GM21737 (cell line): ENCODE measurements around the gene PRDX6.
"Not testable (repeated sequence)": the region's sequence is repeated elsewhere in the genome, so short reads cannot be mapped to it uniquely, and the experiment has no call there.

ENCODE experiments used
- ATAC-seq: cut with Tn5 transposase; IDR thresholded peaks from one replicate; pipeline ENCODE4 v1.9.1; 2021; ENCODE audit warnings: mild to moderate bottlenecking, moderate library complexity; ENCODE audit not compliant: unreplicated experiment

Gene PRDX6

GRCh38 chr1:173464185-173464584, 12.9 kb upstream of the PRDX6 start:
- not testable (repeated sequence) for ATAC-seq

GRCh38 chr1:173467426-173467825, 9.7 kb upstream of the PRDX6 start:
- ATAC-seq = no peak

GRCh38 chr1:173469656-173470055, 7.5 kb upstream of the PRDX6 start:
- ATAC-seq = no peak

- no peak for ATAC-seq
Observed at GRCh38 chr1:173470608-173471007, 6.5 kb upstream of the PRDX6 start.

DNA sequence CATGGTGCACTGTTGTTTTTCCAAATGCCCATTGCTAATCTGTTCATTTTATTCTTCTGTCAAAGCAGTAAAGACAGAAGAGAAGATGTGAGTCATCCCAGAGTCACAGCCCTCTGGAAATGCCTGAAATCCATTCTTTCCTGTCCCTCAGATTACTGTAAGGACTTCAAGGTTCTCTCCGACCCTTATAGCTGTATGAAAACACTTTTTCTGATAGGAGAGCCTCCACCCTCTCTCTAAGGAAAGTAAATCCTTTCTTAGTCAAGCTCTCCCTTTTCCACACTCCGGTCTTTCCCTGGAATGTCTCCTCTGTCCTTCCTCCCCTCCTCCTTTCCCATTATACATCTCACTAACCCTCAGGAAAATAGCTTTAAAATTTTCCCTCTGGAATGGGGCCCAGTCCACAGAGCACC, 3.5 kb upstream of the PRDX6 start:
- no peak for ATAC-seq

GRCh38 chr1:173474097-173474779, 2.9 kb upstream of the PRDX6 start:
- ATAC-seq = no peak

GRCh38 chr1:173474780-173475421, 2.2 kb upstream of the PRDX6 start:
- not testable (repeated sequence) for ATAC-seq

DNA sequence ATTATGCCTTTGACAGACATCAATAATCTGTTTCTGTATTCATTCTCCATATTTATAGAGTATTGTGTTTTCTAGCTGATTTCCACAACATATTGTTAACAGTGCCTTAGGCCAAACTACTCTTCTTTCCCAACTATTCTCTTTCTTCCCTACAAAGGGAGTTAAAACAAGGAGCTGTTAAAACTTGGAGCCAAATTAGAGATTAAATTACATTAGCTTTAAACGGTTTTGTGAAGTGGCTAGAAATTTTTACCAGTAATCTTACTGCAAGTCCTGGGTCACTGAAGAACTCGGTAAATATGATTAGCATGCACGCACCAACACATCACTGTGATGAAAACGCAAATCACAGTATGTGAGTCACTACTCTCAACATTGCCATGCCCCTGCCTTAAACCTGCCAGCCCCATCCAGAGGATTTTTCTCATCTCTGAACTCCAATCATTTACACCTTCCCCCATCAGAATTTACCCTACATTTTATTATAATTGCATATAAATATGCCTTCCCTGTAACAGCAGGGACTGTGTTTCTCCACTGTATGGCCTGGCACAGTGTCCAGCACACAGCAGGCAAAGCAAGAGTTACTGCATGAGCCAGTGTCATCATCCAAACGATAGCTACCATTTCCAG, 1.5 kb upstream of the PRDX6 start:
- ATAC-seq = no peak

DNA sequence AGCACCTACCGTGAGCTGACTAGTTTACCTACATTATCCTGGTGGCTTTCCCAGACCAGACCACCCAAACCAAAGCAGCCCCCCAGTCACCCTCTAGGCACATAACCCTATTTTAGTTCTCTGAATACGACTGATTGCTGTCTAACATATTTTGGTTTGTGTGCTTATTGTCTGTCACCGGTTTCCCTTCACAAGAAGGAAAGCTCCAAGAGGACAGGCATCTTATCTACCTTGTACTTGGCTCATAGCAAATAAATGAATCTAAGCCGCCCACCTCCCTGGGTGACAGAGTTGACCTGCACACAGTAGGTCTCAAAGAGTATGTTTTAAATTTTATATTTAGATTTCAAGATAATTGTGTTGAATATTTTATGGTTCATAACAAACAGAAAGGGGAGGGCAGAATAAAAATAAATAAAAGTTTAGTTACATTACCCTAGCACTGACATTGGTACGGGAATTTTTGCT, 904 bp upstream of the PRDX6 start:
- ATAC-seq = no peak

- peak; percentile 95 for ATAC-seq
Observed at GRCh38 chr1:173476665-173477285, 360 bp upstream of the PRDX6 start.

- no peak for ATAC-seq
Observed at GRCh38 chr1:173478094-173478674, 1.0 kb downstream of the PRDX6 start.

DNA sequence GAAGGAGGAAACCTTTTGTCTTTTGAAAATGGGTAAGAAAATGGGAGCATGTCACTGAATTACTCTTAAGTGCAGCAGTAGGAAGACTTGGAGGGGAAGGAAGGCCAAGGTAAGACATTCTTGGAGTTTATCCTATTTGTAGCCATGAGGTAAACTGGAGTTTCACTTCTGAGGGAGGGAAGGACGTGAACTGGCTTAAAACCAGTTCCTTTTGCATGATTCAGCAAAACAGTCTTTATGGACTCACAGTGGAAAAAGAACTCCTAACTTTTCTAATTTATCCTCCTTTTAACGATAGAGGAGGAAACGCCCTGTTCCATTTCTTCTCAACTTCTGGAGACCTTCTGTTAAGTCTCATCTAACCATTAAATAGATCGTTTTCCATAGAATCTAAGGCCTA, 2.5 kb downstream of the PRDX6 start:
- ATAC-seq = no peak

DNA sequence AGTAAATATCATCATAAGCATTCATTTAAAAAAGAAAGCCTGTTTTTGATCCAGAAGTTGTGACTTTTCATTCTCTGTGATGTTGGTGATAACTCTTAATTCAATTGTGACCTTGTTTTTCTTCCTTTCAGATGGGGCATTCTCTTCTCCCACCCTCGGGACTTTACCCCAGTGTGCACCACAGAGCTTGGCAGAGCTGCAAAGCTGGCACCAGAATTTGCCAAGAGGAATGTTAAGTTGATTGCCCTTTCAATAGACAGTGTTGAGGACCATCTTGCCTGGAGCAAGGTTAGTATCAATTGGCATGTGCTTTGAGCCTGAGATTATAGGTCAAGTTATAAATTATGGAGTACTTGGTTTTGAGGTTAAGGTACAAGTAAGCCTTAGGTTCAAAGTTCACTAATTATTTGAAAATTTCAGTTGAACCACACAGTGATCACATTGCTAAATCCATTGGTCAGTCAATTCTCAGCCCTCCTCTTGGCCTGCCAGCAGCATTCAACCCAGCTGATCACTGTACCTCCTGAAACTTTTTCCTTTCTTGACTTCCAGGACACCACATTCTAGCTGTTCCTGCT, 4.1 kb downstream of the PRDX6 start:
- no peak for ATAC-seq

DNA sequence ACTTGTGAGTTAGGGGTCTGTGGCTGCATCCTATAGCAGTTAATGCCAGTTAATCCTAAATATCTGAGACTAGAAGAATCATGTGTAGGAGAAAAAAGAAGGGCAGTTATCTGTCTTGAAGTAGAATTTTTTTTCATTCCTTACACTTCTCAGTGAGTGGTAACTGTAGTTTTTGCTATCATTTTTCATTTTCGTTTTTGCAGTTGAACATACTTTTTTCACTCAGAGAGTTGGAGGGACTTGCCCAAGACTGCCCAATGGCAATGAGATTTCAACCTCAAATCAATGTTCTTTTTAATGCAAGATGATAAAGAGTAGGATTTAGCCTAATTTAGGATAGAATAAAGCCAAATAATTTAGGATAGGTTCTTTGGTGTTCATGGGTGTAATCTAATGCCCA, 5.5 kb downstream of the PRDX6 start:
- ATAC-seq = no peak

DNA sequence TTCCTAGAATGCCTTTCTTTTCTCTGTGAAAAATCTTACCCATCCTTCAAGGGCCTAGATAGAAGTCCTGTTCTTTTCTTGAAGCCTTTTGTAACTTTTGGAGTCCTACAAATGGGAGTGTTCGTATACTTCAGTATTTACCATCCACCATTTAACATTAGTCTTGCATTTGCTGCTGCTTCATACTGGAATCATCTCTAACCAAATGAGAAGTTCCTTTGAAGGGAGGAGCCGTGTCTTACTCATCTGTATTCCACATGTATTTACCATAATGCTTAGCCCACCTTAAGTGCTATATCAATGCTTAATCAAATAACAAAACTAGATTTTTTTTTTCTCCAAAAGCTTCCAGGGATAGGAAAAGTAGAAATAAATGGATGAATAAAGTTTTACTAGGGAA, 7.1 kb downstream of the PRDX6 start:
- no peak for ATAC-seq

DNA sequence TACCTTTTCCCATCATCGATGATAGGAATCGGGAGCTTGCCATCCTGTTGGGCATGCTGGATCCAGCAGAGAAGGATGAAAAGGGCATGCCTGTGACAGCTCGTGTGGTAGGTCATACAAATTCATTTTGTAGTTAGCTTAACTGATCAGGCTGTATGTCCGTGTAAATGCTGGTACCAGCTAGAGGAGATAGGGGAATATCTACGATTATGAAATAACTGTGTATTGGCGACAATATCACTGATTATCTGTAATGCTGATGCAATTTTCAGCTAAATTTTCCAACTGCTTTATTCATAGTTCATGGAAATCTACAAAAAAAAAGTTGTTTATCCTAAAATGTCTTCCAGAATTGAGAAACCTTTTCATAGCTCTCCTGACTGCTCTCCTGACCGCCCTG, 8.3 kb downstream of the PRDX6 start:
- ATAC-seq = no peak

DNA sequence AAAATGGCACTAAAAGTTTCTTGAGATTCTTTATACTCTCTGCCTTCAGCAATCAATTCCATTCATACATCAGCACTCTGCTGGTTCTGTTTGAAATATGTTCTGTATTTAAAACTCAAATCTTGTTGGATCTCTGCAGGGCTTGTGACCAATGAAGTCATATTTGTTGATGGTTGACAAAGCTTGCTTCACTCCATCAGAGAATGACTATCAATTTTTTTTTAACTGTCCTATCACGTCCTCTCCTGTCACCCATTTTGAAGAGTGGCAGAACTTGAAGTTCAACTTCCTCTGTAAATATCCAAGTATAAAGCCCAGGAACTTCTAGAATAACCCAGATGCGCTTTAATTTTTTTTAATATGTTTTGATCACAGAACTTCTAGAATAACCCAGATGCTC, 10.9 kb downstream of the PRDX6 start:
- no peak for ATAC-seq

DNA sequence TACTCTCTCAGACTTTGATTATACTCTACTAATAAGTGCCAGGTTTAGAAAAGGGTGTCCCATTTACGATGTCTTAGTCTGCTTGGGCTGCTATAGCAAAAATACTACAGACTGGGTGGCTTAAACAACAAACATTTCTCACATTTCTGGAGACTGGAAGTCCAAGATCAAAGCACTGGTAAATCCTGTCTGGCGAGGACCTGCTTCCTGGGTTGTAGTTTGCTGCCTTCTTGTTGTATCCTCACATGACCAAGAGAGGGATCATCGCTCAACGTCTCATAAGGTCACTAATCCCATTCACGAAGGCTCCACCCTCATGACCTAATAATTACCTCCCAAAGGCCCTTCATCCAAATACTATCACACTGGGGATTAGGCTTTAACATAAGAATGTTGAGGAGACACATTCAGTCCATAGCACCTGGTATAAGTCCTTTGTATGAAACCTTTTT, 12.0 kb downstream of the PRDX6 start:
- ATAC-seq = no peak

- no peak for ATAC-seq
Observed at GRCh38 chr1:173489929-173490328, 12.8 kb downstream of the PRDX6 start.

- no peak for ATAC-seq
Observed at GRCh38 chr1:173491508-173491907, 14.4 kb downstream of the PRDX6 start.

DNA sequence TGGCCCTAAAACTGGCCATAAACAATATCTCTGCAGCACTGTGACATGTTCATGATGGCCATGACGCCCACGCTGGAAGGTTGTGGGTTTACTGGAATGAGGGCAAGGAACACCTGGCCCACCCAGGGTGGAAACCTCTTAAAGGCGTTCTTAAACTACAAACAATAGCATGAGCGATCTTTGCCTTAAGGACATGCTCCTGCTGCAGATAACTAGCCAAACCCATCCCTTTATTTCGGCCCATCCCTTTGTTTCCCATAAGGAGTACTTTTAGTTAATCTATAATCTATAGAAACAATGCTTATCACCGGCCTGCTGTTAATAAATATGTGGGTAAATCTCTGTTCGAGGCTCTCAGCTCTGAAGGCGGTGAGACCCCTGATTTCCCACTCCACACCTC, 16.0 kb downstream of the PRDX6 start:
- ATAC-seq = not testable (repeated sequence)
